Heart right ventricle (tissue), 16 donors: Measurements from ENCODE around the gene CD300H. TPM values are rescaled to one million over a fixed set of nuclear protein-coding genes. Genes with fewer than 3 reads are reported as not detected.
A peak's percentile ranks its signal among the peaks of the same experiment; 100 is the strongest.

Experiments used
- ATAC-seq, 8 donors: fragments of 200-7000 bp; cut with Tn5 transposase; one replicate each; pipeline ENCODE4 v1.9.1; 2020; ENCODE audit warnings: mild to moderate bottlenecking in 8 of 8, moderate library complexity in 8 of 8, moderate number of reproducible peaks in 1 of 8
- DNase-seq, 2 donors: peaks; one replicate each; pipeline ENCODE4 v3.0.0-alpha.2; 2020
- H3K27ac ChIP-seq, 10 donors: fragments of 200-600 bp; sonication (generic) in 2 of 10; one replicate each; pipeline versions ENCODE4 v1.5.0 to v1.8.0; 2020 to 2022; ENCODE audit warnings: mild to moderate bottlenecking in 3 of 10
- H3K27me3 ChIP-seq, 7 donors: fragments of 200-600 bp; one replicate each; pipeline ENCODE4 v1.8.0; 2021 to 2022; ENCODE audit warnings: mild to moderate bottlenecking in 2 of 7
- H3K36me3 ChIP-seq, 9 donors: fragments of 200-600 bp; sonication (generic) in 1 of 9; one replicate each; pipeline versions ENCODE4 v1.5.0 to v1.8.0; 2020 to 2022; ENCODE audit warnings: mild to moderate bottlenecking in 2 of 9
- H3K4me1 ChIP-seq, 9 donors: fragments of 200-600 bp; sonication (generic) in 1 of 9; one replicate each; pipeline versions ENCODE4 v1.5.0 to v1.8.0; 2020 to 2022; ENCODE audit warnings: mild to moderate bottlenecking in 4 of 9
- H3K4me3 ChIP-seq, 10 donors: fragments of 200-600 bp; sonication (generic) in 2 of 10; one replicate each; pipeline versions ENCODE4 v1.5.0 to v1.8.0; 2020 to 2022; ENCODE audit warnings: mild to moderate bottlenecking in 7 of 10, moderate library complexity in 2 of 10
- H3K9me3 ChIP-seq, 11 donors: fragments of 200-600 bp in 10 of 11; sonication (generic) in 2 of 11; one replicate each; pipeline versions ENCODE4 v1.5.0 to v1.8.0; 2013 to 2022; ENCODE audit warnings: mild to moderate bottlenecking in 2 of 11, control low read depth in 1 of 11, moderate library complexity in 1 of 11
- CTCF ChIP-seq, 9 donors: fragments of 200-600 bp; sonication (generic) in 2 of 9; IDR thresholded peaks; one replicate each; pipeline versions ENCODE4 v1.5.0 to v1.8.0; 2021 to 2022; ENCODE audit warnings: antibody characterized with exemption in 9 of 9, mild to moderate bottlenecking in 5 of 9, moderate library complexity in 1 of 9
- WGBS, 2 donors: extraction: QIAGEN DNeasy Blood & Tissue Kit; methylation state at CpG; one replicate each; pipeline ENCODE4 v1.1.7; 2013; ENCODE audit warnings: inconsistent platforms in 1 of 2; 5-methylcytosine and 5-hydroxymethylcytosine counted together
- intact Hi-C, 10 donors: fragments of 100-400 bp; cut with DNase I; formaldehyde crosslinking; loops; one replicate each; pipeline versions ENCODE4 v1.11.1 to v1.14.2; 2022
- polyA plus RNA-seq, 2 donors: library from polyadenylated mRNA; stranded (reverse); fragments of 200-250 nt; gene quantifications; one replicate each; pipeline ENCODE4 v1.2.3, GENCODE V29; 2013
- total RNA-seq, 10 donors: library from RNA; stranded (reverse); fragmentation: NEBNext Ultra II Directional in 3 of 10; extraction: Animal tissue kit (Norgen Biotek cat#: 25700) in 3 of 10; gene quantifications; one replicate each; pipeline versions ENCODE4 v1.2.1 to v1.2.4, GENCODE V29; 2021 to 2023
- donor health status: Arrhythmogenic right ventricular cardiomyopathy.
- donor health status: ischemic (EF 13 %, LVEDD 7.1; RV severe dilation, severe dysfunction).
- donor health status: healthy with polysubstance abuse.
- donor health status: DM: no; HTN: yes; CAD: no.
- donor health status: DM: no; HTN: no; CAD: no.
- donor health status: ischemic (EF 25% LVEDD 6.9; RV normal size, moderate dysfunction).
- donor health status: ischemic (EF 25% LVEDD 5.7; RV mildly dilated, moderate dysfunction).
- donor health status: healthy.
- donor health status: DM: yes; HTN: yes; CAD: no.
- donor health status: Ischemic cardiomyopathy.
- donor health status: ischemic (EF 35%, LVEDD 5.7; RV mildly dilated, moderate dysfunction).
- donor health status: nonischemic (EF 11% LVEDD 7.7; RV severe dilation, severe dysfunction).
- donor health status: DM: yes; HTN: yes; CAD: no.
- donor health status: PGD.
- donor health status: ischemic (EF 29% LVEDD 5.4; RV normal size, mild dysfunction).
- donor health status: nonischemic (EF 23%, LVEDD 6.1; RV moderate dilation, normal function).

Gene CD300H
- total and polyA plus RNA-seq, 12 donors: 0.49 to 0.97 TPM; not detected in 10

DNA sequence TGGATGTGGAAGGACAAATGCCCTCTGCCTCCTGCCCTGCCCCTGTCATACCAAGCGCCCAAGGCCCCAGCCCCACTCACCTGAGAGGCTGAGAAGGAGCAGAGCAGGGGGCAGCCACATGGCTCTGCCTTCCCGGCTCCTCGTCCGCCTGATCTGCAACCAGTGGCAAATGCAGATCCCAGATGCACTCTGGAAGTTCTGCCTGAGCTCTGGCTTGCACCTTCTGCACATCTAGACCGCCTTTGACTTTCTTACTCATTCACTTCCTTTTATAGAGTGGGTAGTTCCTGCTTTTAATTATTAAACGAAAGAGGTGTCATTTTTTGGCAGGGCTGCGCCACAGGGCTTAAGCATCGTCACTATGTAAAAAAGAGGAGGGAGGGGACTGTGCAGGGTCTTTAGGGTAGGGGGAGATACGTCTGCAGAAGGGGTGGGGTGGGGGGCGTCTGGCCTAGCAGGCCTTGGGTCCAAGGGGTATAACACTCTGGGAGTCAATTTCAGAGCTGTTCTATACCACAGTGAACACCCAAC is 36.0 kb downstream of the CD300H start, which contains the start of gene CD300LB:
Gene CD300LB (minus strand): TSS at position 245 of the 531 bp plus-strand sequence. CDS start 125 bp downstream, at position 120.
- intact Hi-C loops: no loop called here
- WGBS, 2 donors: 67 to 73% methylated on average over 10 of the region's 10 CpGs
- H3K9me3 ChIP-seq: peaks cover 0 to 13% (median 0%) of the 10 kb centered on the region in 11 donors
- peaks cover 0 to 29% (median 2%) of the 10 kb centered on the region in 7 donors for H3K27me3 ChIP-seq
- ATAC-seq (peak in 3 of 8 donors; percentile 25 to 31 (median 27)), DNase-seq (peak in 1 of 2 donors; percentile 3)
- peaks cover 0 to 45% (median 0%) of the 10 kb centered on the region in 9 donors for H3K4me1 ChIP-seq
- peak within 1 kb of the TSS in 2 of 10 donors; percentile 17 to 44 for H3K4me3 ChIP-seq
- no peaks in the 10 kb centered on the region for H3K36me3 ChIP-seq
- H3K27ac ChIP-seq: peak within 1 kb of the TSS in 1 of 10 donors; percentile 83
- no peak for TF ChIP-seq CTCF (IDR thresholded peaks at IDR 0.05)

DNA sequence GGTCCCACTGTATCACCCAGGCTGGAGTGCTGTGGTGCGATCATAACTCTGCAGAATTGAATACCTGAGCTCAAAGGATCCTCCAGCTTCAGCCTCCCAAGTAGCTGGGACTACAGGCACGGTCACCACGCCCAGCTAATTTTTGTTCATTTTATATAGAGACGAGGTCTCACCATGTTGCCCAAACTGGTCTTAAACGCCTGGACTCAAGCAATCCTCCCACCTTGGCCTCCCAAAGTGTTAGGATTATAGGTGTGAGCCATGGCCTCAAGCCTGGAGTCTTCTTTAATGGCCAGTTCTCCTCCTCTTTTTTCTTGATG is 36.5 kb downstream of the CD300H start:
- Histone ChIP-seq H3K36me3 (no peaks in the 10 kb centered on the region), H3K9me3 (peaks cover 0 to 9% (median 0%) of the 10 kb centered on the region in 11 donors), H3K27me3 (peaks cover 0 to 29% (median 2%) of the 10 kb centered on the region in 7 donors), H3K4me3 (peak overlapping the region in 1 of 10 donors; percentile 39), H3K27ac (peak overlapping the region in 1 of 10 donors; percentile 72), H3K4me1 (peaks cover 0 to 46% (median 0%) of the 10 kb centered on the region in 9 donors)
- DNase-seq: peak in 1 of 2 donors; percentile 1
- no peak for TF ChIP-seq CTCF (IDR thresholded peaks at IDR 0.05)
- intact Hi-C loops: no loop called here
- WGBS, 2 donors: 63 to 74% methylated on average over 5 of the region's 5 CpGs
- ATAC-seq: no peak

DNA sequence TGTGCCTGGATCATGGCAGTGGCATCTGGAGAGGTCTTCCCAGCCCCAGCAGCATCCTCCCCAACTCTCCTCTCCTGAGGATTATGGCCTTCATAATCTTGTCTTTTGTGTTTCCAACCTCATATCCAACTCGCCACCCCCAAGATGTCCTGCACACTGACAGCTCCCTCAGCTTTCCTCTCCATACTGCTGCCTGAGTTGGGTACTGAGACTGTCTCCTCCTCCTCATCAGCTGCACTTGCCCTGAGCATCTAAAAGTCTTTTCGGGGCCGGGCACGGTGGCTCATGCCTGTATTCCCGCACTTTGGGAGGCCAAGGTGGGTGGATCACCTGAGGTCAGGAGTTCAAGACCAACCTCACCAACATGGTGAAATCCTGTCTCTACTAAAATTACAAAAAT is 38.1 kb downstream of the CD300H start:
- Histone ChIP-seq H3K36me3 (no peaks in the 10 kb centered on the region), H3K27ac (peak overlapping the region in 1 of 10 donors; percentile 82), H3K9me3 (no peaks in the 10 kb centered on the region), H3K4me3 (no peak overlapping the region), H3K27me3 (peaks cover 0 to 29% (median 2%) of the 10 kb centered on the region in 7 donors), H3K4me1 (peaks cover 0 to 55% (median 0%) of the 10 kb centered on the region in 9 donors)
- whole genome bisulfite sequencing, 2 donors: 80 to 84% methylated on average over 5 of the region's 5 CpGs
- no peak for TF ChIP-seq CTCF (IDR thresholded peaks at IDR 0.05)
- ATAC-seq (no peak), DNase-seq (no peak)
- intact Hi-C loops: no loop called here

- DNase-seq: peak in 1 of 2 donors; percentile 34
- WGBS, 2 donors: 78% methylated on average over 8 of the region's 8 CpGs
- peak in 6 of 8 donors; percentile 24 to 68 (median 48) for ATAC-seq
- H3K36me3 ChIP-seq: no peaks in the 10 kb centered on the region
- no peak for TF ChIP-seq CTCF (IDR thresholded peaks at IDR 0.05)
- H3K27me3 ChIP-seq: peaks cover 0 to 29% (median 2%) of the 10 kb centered on the region in 7 donors
- H3K9me3 ChIP-seq: peaks cover 0 to 1% (median 0%) of the 10 kb centered on the region in 11 donors
- intact Hi-C loops: no loop called here
- peak overlapping the region in 2 of 10 donors; percentile 40 to 82 for H3K27ac ChIP-seq
- peaks cover 0 to 59% (median 0%) of the 10 kb centered on the region in 9 donors for H3K4me1 ChIP-seq
- H3K4me3 ChIP-seq: no peak overlapping the region
Measured at GRCh38 chr17:74528491-74529199, 38.7 kb downstream of the CD300H start.
